Activated T-cell treated with anti-CD3 and anti-CD28 coated beads, Interleukin-2, amount 50 U/mL, for 48 hours (primary cell): ENCODE measurements around the gene MAPK8IP1.

Source experiments
- DNase-seq, 2 experiments: peaks; one replicate each; pipeline ENCODE4 v3.0.0-alpha.2; 2020

MAPK8IP1 gene

DNA sequence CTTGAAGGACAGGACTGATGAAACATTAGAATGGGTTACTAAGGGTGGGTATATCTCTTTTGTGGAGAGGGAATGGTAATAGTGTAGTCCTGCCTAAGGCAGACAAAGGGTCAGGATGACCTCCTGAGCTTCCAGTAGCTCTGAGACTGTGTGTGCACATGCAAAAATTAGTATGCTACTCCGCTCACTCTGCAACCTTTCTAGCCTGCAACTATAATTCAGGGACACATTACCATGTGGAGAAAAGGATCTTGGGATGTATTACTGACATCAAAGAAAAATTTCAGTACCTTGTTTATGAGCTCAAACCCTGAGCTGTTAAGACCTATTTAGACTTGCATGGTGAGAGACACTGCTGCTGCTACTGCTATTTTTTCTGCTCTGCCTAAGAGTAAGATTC is 62.4 kb downstream of the MAPK8IP1 start:
- no peak for DNase-seq

DNA sequence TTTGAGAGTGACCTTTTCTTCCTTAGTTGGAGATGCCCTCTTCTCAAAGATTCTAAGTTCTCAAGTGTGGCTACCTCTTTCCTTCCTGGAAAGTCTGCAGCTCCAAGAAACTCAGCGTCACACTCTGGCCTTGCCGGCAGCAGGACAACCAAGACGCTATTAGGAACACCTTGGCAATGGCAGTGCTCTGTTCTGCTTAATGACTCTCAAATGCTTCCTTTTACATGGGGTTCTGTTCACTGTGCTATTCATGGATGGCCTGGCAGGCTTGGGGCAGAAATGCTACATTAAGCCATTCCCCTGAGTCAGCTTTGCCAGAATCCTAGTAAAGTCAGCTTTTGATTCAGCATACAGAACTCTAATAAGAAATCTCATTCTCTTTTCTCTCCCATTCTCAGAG is 62.9 kb downstream of the MAPK8IP1 start:
- no peak for DNase-seq

DNA sequence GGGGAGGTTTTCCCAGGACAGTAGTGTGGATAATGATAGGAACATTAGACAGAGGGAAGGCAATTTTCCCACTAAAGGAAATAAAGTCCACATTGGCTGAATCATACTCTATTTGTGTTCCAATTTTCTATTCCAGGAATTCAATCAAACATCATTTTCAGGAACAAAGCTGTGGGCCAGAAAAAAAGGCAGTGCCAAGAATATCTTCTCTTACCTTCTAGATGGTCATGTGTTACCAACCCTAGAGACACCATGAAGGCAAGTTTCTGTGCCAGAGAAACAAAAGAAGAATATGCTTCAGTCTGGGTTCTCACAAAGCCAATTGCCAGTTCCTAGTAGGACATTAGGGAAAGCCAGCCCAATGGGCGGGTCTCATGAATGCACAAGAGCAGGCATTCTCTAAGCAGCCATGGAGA is 64.5 kb downstream of the MAPK8IP1 start:
- no peak for DNase-seq
